Right cardiac atrium (tissue), 5 donors: ENCODE measurements around the gene RWDD2A. TPM values are rescaled to one million over a fixed set of nuclear protein-coding genes. Genes with fewer than 3 reads are reported as not detected.
A peak's percentile ranks its signal among the peaks of the same experiment; 100 is the strongest.

Experiments
- ATAC-seq, 2 donors: fragments of 200-7000 bp; cut with Tn5 transposase; one replicate each; pipeline versions ENCODE4 v1.8.0 to v1.9.1; 2020; ENCODE audit warnings: moderate library complexity in 2 of 2, mild to moderate bottlenecking in 1 of 2
- DNase-seq, 3 donors: peaks; one replicate each; pipeline ENCODE4 v3.0.0-alpha.2; 2020
- H3K27ac ChIP-seq: one replicate; pipeline ENCODE4 v1.5.1; 2013; ENCODE audit warnings: mild to moderate bottlenecking, low read length, control low read depth, moderate library complexity
- H3K27me3 ChIP-seq: one replicate; pipeline ENCODE4 v1.6.1; 2013; ENCODE audit not compliant: control insufficient read depth, insufficient read depth
- H3K4me1 ChIP-seq: one replicate; pipeline ENCODE4 v1.6.1; 2013; ENCODE audit warnings: low read length; ENCODE audit not compliant: control insufficient read depth, insufficient read depth
- H3K4me3 ChIP-seq: one replicate; pipeline ENCODE4 v1.5.1; 2013; ENCODE audit warnings: low read length, control low read depth
- H3K9me3 ChIP-seq: one replicate; pipeline ENCODE4 v1.6.1; 2013; ENCODE audit warnings: low read length; ENCODE audit not compliant: control insufficient read depth
- WGBS: extraction: QIAGEN DNeasy Blood & Tissue Kit; methylation state at CpG from one replicate; pipeline ENCODE4 v1.1.7; 2013; 5-methylcytosine and 5-hydroxymethylcytosine counted together
- intact Hi-C, 4 donors: fragments of 100-400 bp; cut with DNase I; formaldehyde crosslinking; loops; one replicate each; pipeline versions ENCODE4 v1.11.0 to v1.14.0; 2022 to 2023
- long read RNA-seq, 4 donors: library from polyadenylated mRNA; unstranded; transcript quantifications; one replicate each; pipeline ENCODE4 v2.0.0, GENCODE V29; 2020 to 2021
- polyA plus RNA-seq: library from polyadenylated mRNA; stranded (reverse); fragments of 200-250 nt; gene quantifications from one replicate; pipeline ENCODE4 v1.2.3, GENCODE V29; 2013
- total RNA-seq, 4 donors: library from RNA; stranded (reverse); fragmentation: NEBNext Ultra II Directional; extraction: Animal tissue kit (Norgen Biotek cat#: 25700); gene quantifications; one replicate each; pipeline ENCODE4 v1.2.1, GENCODE V29; 2021
- donor health status: healthy with polysubstance abuse.
- donor health status: DM: no; HTN: yes; CAD: no.
- donor health status: DM: no; HTN: no; CAD: no.
- donor health status: DM: no; HTN: yes; CAD: no; lungs with severe emphysema.
- donor health status: DM: yes; HTN: yes; CAD: no.

RWDD2A gene
- 1 to 10 TPM; 4.3 to 6.3 (median 5.7) TPM for total RNA-seq
- polyA plus RNA-seq, result 3.6 TPM
- long read RNA-seq, donor 1, transcript RWDD2A-201 (3 exons, 3,744 nt), result major isoform, 9 of 11 reads
- long read RNA-seq, donor 1, partial matches to known transcripts, result 0 of 11 reads
- long read RNA-seq, donor 1, other reads (novel, unspliced or antisense), result 2 of 11 reads
- long read RNA-seq, donor 2, partial matches to known transcripts, result 1 of 6 reads
- long read RNA-seq, donor 2, other reads (novel, unspliced or antisense), result 2 of 6 reads
- long read RNA-seq, donor 3, transcript RWDD2A-201 (3 exons, 3,744 nt), result major isoform, 28 of 45 reads
- long read RNA-seq, donor 3, partial matches to known transcripts, result 6 of 45 reads
- long read RNA-seq, donor 3, other reads (novel, unspliced or antisense), result 11 of 45 reads
- long read RNA-seq, donor 4, transcript RWDD2A-201 (3 exons, 3,744 nt), result major isoform, 10 of 12 reads
- long read RNA-seq, donor 4, partial matches to known transcripts, result 0 of 12 reads
- long read RNA-seq, donor 4, other reads (novel, unspliced or antisense), result 2 of 12 reads

DNA sequence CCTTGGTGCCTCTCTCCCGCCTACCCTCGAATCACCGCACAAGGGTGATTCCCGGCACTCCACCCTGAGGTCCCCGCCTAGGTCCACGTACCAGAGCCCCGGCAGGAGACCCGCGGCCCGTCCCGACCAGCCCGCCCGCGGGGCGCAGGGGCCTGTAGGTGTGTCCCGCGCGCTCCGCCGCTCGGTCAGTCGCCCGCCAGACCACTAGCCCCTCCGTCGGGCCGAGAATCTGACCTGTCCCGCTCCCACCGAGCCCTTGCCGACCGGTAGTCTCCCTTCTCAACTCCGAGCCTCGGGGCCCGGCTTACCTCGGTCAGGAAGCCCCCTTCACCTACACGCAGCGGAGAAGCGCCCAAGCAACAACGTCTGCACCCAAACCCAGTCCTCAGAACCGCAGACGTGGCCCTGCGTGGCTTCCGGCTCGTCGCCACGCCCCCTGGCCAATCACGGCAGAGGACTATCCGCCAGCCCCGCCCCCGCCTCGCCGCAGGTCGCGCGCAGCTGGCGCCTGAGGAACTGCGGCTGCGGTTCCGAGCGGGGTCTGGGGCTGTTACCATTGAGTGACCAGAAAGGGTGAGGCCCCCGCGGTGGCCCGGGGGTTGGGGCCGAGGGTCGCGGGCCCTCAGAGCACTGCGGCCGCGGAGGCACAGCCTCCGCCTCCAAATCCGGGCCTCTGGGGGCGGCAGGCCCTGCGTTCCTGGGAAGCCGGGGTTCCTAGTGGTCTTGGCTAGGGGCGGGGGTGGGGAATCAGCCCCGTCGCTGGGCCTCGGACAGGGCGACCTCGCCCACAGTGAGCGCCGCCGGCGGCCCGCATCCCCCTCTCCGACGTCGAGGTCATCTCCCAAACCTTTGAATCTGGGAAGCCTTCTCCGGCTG is at the start of gene RWDD2A, which contains the start of gene PGM3:
Gene RWDD2A (plus strand): TSS at position 487 of the 876 bp plus-strand sequence. CDS start 1,095 bp downstream, outside the sequence.
Gene PGM3 (minus strand): TSS at position 395 of the 876 bp plus-strand sequence. CDS start 2,253 bp downstream, outside the sequence.
- DNase-seq (peak; percentile 92 to 97 (median 96)), ATAC-seq (peak; percentile 99)
- peaks cover 2% of the 10 kb centered on the region for H3K4me1 ChIP-seq
- peak within 1 kb of the TSS; percentile 78 for H3K4me3 ChIP-seq
- H3K27ac ChIP-seq, result peak within 1 kb of the TSS; percentile 71
- H3K27me3 ChIP-seq, result no peaks in the 10 kb centered on the region
- under 1% methylated on average over 88 of the region's 88 CpGs for WGBS
- H3K9me3 ChIP-seq, result no peaks in the 10 kb centered on the region
- intact Hi-C loops, result loop anchor here in 1 of 4 donors (10.0 kb wide), 1 partner anchor 118 kb away; no protein-coding TSS in a partner anchor

DNA sequence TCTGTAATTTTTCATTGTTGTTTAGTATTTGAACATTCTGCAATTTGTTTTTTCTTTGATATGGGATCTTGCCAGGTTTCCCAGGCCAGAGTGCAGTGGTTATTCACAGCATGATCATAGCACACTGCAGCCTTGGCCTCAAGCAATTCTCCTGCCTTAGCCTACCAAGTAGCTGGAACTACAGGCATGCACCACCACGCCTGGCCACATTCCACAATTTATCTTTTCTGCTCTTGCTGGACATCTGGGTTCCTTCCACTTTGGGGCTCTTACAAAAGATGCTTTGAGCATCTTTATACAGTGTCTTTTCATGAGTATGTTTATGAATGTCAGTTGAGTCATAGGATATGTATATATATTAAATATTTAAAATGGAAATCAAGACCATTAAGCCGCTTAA is 42.0 kb upstream of the RWDD2A start:
- Histone ChIP-seq H3K27ac (no peak overlapping the region), H3K9me3 (no peaks in the 10 kb centered on the region), H3K27me3 (no peaks in the 10 kb centered on the region), H3K4me1 (no peaks in the 10 kb centered on the region), H3K4me3 (no peak overlapping the region)
- intact Hi-C loops, result no loop called here
- DNase-seq, result no peak
- 90% methylated on average over 2 of the region's 2 CpGs for WGBS
- no peak for ATAC-seq

DNA sequence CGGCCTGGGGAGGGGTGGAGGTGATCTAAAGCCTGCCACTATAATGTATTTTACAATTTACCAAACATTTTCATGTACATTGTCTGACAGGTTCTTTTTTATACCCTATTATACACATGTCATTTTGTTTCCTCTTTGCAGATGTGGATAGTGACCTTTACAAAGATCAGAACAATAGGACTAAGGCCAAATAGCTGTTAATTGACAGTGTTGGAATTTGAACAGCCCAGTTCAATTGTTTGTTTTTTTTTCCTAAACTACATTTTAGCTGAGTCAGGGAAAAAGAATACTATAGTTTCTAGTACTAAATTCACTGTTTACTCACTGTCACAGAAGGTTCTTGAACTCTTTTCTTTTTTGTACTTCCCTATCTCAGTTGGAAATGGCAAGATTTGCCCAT is 40.2 kb upstream of the RWDD2A start:
- intact Hi-C loops, result no loop called here
- Histone ChIP-seq H3K4me1 (no peaks in the 10 kb centered on the region), H3K4me3 (no peak overlapping the region), H3K27ac (no peak overlapping the region), H3K9me3 (no peaks in the 10 kb centered on the region), H3K27me3 (no peaks in the 10 kb centered on the region)
- no peak for DNase-seq
- WGBS, result 93% methylated on average over 1 of the region's 1 CpG
- no peak for ATAC-seq

DNA sequence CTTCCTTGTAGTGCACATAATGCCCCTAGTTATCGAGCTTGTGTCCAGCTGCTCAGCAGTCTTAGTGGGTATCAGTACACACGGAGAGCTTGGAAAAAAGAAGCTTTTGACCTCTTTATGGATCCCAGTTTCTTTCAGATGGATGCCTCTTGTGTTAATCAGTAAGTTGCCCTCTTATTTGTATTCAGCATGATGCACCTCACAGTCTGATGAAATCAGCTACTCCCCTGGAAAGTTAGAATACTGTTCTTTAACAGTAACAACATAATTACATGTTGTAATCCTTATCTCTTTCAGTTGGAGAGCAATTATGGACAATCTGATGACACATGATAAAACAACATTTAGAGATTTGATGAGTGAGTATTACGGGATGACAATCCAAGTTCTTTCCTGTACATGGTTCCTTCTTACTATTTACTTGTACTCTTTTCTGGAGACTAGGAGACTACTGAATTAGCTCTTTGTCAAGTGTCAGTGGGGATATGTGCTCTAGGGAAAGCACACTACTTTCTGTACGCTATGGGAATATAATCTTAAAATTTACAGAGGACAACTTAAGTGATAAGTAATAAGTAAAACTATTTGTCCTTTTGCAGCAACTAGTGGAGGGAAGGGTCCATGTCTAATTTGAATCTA is 39.2 kb upstream of the RWDD2A start:
- H3K9me3 ChIP-seq, result no peaks in the 10 kb centered on the region
- no peak for ATAC-seq
- no peak overlapping the region for H3K4me3 ChIP-seq
- no peaks in the 10 kb centered on the region for H3K27me3 ChIP-seq
- WGBS, result 77% methylated on average over 4 of the region's 4 CpGs
- DNase-seq, result no peak
- intact Hi-C loops, result no loop called here
- H3K4me1 ChIP-seq, result no peaks in the 10 kb centered on the region
- H3K27ac ChIP-seq, result no peak overlapping the region

DNA sequence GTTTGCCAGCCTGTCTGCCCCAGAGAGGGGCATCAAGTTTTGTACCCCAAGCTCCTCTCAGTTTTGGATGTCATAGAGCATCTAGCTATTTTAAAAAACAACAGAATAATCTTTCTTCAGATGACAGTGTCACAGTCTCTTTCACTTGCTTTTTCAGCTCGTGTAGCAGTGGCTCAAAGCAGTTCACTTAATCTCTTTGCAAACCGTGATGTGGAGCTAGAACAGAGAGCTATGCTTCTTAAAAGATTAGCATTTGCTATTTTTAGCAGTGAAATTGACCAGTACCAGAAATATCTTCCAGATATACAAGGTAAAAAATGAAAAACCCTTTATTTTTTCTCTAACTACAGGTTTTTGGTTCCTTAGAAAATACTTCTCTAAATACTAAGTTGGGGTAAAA is 37.4 kb upstream of the RWDD2A start:
- no peak for DNase-seq
- ATAC-seq, result peak in 1 of 2 donors; percentile 24
- Histone ChIP-seq H3K27ac (no peak overlapping the region), H3K4me3 (no peak overlapping the region), H3K27me3 (no peaks in the 10 kb centered on the region), H3K9me3 (no peaks in the 10 kb centered on the region), H3K4me1 (no peaks in the 10 kb centered on the region)
- 47% methylated on average over 2 of the region's 2 CpGs for WGBS
- intact Hi-C loops, result no loop called here

DNA sequence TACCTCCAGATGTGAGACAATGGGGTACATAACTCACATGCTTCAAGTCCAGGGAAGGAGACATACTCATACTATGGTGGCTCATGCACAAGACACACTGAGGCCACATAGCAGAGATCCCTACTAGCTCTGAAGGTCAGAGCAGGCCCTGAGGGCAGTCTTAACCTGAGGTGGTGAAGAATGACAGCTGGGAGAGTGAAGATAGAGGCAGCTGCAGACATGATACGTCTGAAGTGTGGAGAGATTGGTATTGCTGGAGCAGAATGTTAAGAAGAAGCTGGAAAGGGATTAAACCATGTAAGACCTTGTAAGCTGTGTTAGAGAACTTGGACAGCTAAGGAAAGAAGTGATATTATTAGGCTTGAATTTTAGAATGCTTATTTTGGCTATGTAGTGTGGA is 33.0 kb upstream of the RWDD2A start:
- WGBS, result 53% methylated on average over 1 of the region's 1 CpG
- no peak overlapping the region for H3K4me3 ChIP-seq
- H3K9me3 ChIP-seq, result no peaks in the 10 kb centered on the region
- no peaks in the 10 kb centered on the region for H3K27me3 ChIP-seq
- intact Hi-C loops, result no loop called here
- ATAC-seq (peak; percentile 31 to 56), DNase-seq (no peak)
- H3K4me1 ChIP-seq, result no peaks in the 10 kb centered on the region
- no peak overlapping the region for H3K27ac ChIP-seq

DNA sequence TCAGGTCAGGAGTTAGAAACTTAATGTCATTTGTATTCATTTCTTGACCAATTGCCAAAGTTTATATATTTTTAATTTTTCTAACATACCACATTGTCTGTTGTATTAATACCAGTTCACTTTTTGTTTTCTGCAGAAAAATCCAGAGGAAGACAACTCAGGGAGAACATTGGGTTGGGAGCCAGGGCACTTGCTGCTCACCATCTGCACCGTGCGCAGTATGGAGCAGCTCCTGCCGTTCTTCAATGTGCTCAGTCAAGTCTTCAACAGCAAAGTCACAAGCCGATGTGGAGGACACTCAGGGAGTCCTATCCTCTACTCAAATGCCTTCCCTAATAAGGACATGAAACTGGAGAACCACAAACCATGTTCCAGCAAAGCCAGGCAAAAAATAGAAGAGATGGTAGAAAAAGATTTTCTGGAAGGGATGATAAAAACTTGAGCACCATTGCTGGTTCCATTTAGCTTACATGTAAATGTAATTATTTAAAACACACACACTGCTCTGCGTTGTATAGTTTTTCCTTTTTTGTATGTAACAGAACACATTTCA is 25.4 kb upstream of the RWDD2A start:
- H3K4me1 ChIP-seq, result no peaks in the 10 kb centered on the region
- H3K9me3 ChIP-seq, result no peaks in the 10 kb centered on the region
- no peaks in the 10 kb centered on the region for H3K27me3 ChIP-seq
- H3K27ac ChIP-seq, result no peak overlapping the region
- ATAC-seq (no peak), DNase-seq (no peak)
- WGBS, result 91% methylated on average over 5 of the region's 5 CpGs
- no peak overlapping the region for H3K4me3 ChIP-seq
- intact Hi-C loops, result no loop called here

DNA sequence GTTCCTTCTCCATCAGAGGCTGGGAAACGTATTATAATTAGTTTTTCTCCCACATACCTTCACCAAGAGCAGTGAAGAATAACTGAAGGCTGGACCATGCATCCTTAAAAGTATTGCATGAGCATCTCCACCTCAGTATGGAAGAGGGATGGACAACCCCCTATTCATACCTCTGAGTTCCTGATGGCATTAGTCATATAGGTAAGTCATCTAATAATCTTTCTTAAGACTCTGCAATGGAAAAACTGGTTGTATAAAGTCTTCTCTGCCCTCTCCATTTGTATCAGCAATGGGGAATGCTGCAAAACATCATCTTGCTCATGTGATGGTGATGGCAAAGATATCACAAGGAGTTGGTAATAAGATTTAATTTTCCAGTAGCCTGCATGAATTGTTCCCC is 24.6 kb upstream of the RWDD2A start:
- intact Hi-C loops, result no loop called here
- no peak for ATAC-seq
- Histone ChIP-seq H3K4me1 (no peaks in the 10 kb centered on the region), H3K9me3 (no peaks in the 10 kb centered on the region), H3K27ac (no peak overlapping the region), H3K4me3 (no peak overlapping the region), H3K27me3 (no peaks in the 10 kb centered on the region)
- WGBS, result 87% methylated on average over 1 of the region's 1 CpG
- no peak for DNase-seq

DNA sequence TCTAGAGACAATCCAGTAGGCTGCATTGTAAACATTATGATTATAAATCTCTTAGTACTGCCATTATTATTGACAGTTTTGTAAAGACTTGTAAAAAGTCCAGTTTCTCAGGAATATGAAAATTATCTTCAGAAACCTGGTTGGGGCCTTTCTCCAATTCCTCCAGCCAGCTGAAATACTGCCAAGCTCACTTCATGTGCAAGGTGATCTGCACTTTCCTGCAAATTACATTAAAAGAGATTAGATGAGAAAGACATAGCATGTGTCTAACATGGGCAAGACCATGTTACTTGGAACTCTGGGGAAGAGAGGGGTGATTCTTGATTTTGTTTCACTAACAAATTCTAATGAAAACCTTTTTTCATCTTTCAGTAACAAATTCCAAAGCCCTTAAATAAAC is 24.1 kb upstream of the RWDD2A start:
- H3K27me3 ChIP-seq, result no peaks in the 10 kb centered on the region
- no peaks in the 10 kb centered on the region for H3K9me3 ChIP-seq
- DNase-seq (no peak), ATAC-seq (no peak)
- H3K4me1 ChIP-seq, result no peaks in the 10 kb centered on the region
- no peak overlapping the region for H3K27ac ChIP-seq
- intact Hi-C loops, result no loop called here
- no peak overlapping the region for H3K4me3 ChIP-seq

DNA sequence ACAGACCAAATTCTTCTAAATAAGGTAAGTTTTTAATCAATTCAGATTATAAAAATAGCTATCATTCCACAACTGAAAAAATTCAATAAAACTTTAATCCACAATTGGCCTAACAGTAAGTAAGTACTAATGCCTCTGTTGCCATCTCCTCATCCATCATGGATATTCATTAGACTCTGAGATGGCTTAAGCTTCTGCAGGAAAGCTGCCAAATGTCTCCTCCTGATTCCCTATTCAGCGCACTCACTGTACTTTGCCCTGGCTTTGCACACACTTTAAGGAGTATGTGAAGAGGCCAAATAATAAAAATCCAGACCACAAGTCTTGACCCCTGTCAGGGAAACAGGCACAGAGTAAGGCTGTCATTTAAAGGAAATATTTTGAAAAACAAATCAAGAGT is 23.6 kb upstream of the RWDD2A start:
- no peak overlapping the region for H3K4me3 ChIP-seq
- H3K27me3 ChIP-seq, result no peaks in the 10 kb centered on the region
- no peaks in the 10 kb centered on the region for H3K9me3 ChIP-seq
- DNase-seq (no peak), ATAC-seq (no peak)
- no peak overlapping the region for H3K27ac ChIP-seq
- WGBS, result 88% methylated on average over 1 of the region's 1 CpG
- intact Hi-C loops, result no loop called here
- H3K4me1 ChIP-seq, result no peaks in the 10 kb centered on the region
